Measurements from ENCODE around the gene PRPH. TPM values are rescaled to one million over a fixed set of nuclear protein-coding genes. Genes with fewer than 3 reads are reported as not detected.
A peak's percentile ranks its signal among the peaks of the same experiment; 100 is the strongest.
"Not testable (repeated sequence)": the region's sequence is repeated elsewhere in the genome, so short reads cannot be mapped to it uniquely, and the experiment has no call there.

The PRPH gene
- total RNA-seq (2021; fragmentation: NEBNext Ultra II Directional; extraction: Animal tissue kit (Norgen Biotek cat#: 25700)), result not detected
- long read RNA-seq, result 0 reads

DNA sequence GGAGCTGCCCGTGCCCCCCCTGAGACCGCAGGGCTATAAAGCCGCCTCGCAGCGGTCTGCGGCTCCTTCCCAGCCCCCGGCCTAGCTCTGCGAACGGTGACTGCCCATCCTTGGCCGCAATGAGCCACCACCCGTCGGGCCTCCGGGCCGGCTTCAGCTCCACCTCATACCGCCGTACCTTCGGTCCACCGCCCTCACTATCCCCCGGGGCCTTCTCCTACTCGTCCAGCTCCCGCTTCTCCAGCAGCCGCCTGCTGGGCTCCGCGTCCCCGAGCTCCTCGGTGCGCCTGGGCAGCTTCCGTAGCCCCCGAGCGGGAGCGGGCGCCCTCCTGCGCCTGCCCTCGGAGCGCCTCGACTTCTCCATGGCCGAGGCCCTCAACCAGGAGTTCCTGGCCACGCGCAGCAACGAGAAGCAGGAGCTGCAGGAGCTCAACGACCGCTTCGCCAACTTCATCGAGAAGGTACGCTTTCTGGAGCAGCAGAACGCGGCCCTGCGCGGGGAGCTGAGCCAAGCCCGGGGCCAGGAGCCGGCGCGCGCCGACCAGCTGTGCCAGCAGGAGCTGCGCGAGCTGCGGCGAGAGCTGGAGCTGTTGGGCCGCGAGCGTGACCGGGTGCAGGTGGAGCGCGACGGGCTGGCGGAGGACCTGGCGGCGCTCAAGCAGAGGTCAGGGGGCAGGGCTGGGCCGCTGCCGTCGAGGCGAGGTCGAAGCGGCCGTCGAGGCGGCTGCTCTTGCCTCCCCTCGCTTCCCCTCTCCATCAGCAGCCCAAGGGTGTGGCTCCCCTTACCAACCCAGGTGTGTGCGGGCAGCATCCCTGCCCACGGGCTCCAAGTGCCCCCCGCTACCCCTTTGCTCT is at the start of gene PRPH:
PRPH (plus strand) TSS at position 66 of the 855 bp plus-strand sequence; CDS start at position 120, 54 bp downstream.
- no peak within 1 kb of the TSS for H3K27ac Mint-ChIP-seq
- no peaks in the 10 kb centered on the region; the same call in 1 of the 2 replicates for H3K4me1 Mint-ChIP-seq (ENCODE audit: low read depth)
- H3K9me3 Mint-ChIP-seq, result no peaks in the 10 kb centered on the region
- H3K27me3 Mint-ChIP-seq (ENCODE audit: insufficient read depth), result peaks cover 24% of the 10 kb centered on the region
- no peak for DNase-seq
- no peak within 1 kb of the TSS for H3K4me3 Mint-ChIP-seq
- H3K36me3 Mint-ChIP-seq (ENCODE audit: low read depth), result no peaks in the 10 kb centered on the region
- TF ChIP-seq, protein P1, sequence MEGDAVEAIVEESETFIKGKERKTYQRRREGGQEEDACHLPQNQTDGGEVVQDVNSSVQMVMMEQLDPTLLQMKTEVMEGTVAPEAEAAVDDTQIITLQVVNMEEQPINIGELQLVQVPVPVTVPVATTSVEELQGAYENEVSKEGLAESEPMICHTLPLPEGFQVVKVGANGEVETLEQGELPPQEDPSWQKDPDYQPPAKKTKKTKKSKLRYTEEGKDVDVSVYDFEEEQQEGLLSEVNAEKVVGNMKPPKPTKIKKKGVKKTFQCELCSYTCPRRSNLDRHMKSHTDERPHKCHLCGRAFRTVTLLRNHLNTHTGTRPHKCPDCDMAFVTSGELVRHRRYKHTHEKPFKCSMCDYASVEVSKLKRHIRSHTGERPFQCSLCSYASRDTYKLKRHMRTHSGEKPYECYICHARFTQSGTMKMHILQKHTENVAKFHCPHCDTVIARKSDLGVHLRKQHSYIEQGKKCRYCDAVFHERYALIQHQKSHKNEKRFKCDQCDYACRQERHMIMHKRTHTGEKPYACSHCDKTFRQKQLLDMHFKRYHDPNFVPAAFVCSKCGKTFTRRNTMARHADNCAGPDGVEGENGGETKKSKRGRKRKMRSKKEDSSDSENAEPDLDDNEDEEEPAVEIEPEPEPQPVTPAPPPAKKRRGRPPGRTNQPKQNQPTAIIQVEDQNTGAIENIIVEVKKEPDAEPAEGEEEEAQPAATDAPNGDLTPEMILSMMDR (IDR thresholded peaks at IDR 0.05), result no peak

DNA sequence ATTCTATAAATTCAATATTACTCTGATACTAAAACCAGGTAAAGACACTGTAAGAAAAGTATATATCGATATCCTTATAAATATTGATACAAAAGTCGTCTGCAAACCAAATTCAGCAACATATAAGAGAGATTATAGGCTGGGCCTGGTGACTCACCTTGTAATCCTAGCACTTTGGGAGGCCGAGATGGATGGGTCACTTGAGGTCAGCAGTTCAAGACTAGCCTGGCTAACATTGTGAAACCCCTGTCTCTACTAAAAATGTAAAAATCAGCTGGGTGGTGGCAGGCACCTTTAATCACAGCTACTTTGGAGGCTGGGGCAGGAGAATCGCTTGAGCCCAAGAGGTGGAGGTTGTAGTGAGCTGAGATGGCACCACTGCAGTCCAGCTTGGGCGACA is 43.6 kb upstream of the PRPH start:
- Mint-ChIP-seq H3K9me3 (no peaks in the 10 kb centered on the region), H3K27ac (no peak overlapping the region), H3K36me3 (ENCODE audit: low read depth) (peaks cover 17% of the 10 kb centered on the region), H3K4me1 (ENCODE audit: low read depth) (peaks cover 10% of the 10 kb centered on the region), H3K27me3 (ENCODE audit: insufficient read depth) (no peaks in the 10 kb centered on the region), H3K4me3 (no peak overlapping the region)
- DNase-seq, result no peak
- TF ChIP-seq, protein P1 (IDR thresholded peaks at IDR 0.05), result no peak

DNA sequence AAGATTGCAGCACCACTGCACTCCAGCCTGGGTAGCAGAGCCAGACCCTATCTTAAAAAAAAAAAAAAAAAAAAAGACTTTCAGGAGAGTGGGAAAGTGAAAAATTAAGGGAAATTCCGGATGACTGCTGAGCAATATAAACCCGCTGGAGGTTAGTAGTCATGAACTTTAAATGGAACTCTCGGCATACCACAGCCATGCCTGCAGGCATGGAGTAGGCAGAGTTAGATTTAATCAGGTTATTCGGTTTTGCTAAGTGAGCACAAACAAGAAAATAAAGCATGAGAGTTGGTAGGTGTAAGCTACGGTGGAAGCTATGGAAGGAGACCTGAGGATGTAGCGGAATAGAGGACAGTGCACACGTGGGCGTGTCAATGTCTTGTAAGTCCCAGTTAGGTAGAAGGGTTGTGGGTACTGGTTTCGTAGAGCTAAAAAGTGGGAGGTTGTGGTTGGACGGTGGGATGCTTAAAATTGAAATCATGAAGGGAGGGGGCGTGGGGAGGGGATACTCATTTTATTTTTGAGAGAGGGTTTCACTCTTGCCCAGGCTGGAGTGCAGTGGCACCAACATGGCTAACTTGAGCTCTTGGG is 41.8 kb upstream of the PRPH start:
- H3K27ac Mint-ChIP-seq, result peak overlapping the region; percentile 27; the same call in 1 of the 2 replicates
- TF ChIP-seq, protein P1 (IDR thresholded peaks at IDR 0.05), result no peak
- DNase-seq, result peak; percentile 48
- peaks cover 10% of the 10 kb centered on the region for H3K4me1 Mint-ChIP-seq (ENCODE audit: low read depth)
- H3K4me3 Mint-ChIP-seq, result peak overlapping the region; percentile 3; the same call in 1 of the 2 replicates
- H3K36me3 Mint-ChIP-seq (ENCODE audit: low read depth), result peaks cover 10% of the 10 kb centered on the region
- H3K9me3 Mint-ChIP-seq, result no peaks in the 10 kb centered on the region
- H3K27me3 Mint-ChIP-seq (ENCODE audit: insufficient read depth), result no peaks in the 10 kb centered on the region

DNA sequence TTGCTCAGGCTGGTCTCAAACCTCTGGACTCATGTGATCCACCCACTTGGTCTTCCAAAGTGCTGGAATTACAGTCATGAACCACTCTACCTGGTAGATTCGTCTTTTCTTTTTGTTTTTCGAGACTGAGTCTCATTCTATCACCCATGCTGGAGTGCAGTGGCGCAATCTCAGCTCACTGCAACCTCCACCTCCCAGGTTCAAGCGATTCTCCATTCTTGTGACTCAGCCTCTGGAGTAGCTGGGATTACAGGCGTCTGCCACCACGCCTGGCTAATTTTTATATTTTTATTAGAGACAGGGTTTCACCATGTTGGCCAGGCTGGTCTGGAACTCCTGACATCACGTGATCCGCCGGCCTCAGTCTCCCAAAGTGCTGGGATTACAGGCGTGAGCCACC is 39.5 kb upstream of the PRPH start:
- Mint-ChIP-seq H3K36me3 (ENCODE audit: low read depth) (peaks cover 10% of the 10 kb centered on the region), H3K4me1 (ENCODE audit: low read depth) (peaks cover 24% of the 10 kb centered on the region)
- H3K9me3 Mint-ChIP-seq; H3K4me3 Mint-ChIP-seq; H3K27ac Mint-ChIP-seq; DNase-seq; H3K27me3 Mint-ChIP-seq (ENCODE audit: insufficient read depth): not testable (repeated sequence)

DNA sequence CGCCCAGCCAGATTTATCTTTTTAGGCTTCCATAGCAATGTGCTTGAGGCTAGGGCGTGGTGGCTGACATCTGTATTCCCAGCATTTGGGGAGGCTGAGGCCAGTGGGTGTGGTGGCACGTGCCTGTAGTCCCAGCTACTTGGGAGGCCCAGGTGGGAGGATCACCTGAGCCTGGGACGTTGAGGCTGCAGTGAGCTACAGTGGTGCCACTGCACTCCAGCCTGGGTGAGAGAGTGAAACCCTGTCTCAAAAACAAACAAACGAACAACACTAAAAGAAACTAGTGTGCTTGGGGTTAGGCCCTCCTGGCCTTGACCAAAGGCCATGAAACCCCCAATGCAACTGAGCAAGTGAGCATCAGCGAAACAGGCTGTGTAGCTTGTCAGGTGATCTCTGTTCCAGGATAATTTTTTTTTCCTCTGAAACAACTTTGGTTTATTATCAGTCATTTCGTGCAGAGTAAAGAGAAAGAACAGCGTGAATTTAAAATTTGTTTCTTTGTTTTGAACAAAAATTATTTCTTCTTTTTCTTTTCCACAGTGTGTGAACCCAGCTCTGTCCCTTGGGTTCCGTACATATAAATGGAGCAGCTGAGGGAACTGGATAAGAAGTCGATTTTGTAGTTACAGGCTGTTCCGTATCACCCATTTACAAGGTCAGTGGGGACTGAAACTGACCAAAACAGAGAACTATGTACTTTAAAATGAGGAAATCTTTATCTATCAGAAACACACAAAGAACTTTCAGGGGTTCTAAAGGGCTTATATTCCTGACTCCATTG is 38.9 kb upstream of the PRPH start:
- no peaks in the 10 kb centered on the region for H3K27me3 Mint-ChIP-seq (ENCODE audit: insufficient read depth)
- peaks cover 10% of the 10 kb centered on the region for H3K36me3 Mint-ChIP-seq (ENCODE audit: low read depth)
- peaks cover 27% of the 10 kb centered on the region for H3K4me1 Mint-ChIP-seq (ENCODE audit: low read depth)
- DNase-seq, result no peak
- no peak overlapping the region for H3K4me3 Mint-ChIP-seq
- H3K27ac Mint-ChIP-seq, result no peak overlapping the region
- TF ChIP-seq, protein P1 (IDR thresholded peaks at IDR 0.05), result no peak
- H3K9me3 Mint-ChIP-seq, result no peaks in the 10 kb centered on the region

DNA sequence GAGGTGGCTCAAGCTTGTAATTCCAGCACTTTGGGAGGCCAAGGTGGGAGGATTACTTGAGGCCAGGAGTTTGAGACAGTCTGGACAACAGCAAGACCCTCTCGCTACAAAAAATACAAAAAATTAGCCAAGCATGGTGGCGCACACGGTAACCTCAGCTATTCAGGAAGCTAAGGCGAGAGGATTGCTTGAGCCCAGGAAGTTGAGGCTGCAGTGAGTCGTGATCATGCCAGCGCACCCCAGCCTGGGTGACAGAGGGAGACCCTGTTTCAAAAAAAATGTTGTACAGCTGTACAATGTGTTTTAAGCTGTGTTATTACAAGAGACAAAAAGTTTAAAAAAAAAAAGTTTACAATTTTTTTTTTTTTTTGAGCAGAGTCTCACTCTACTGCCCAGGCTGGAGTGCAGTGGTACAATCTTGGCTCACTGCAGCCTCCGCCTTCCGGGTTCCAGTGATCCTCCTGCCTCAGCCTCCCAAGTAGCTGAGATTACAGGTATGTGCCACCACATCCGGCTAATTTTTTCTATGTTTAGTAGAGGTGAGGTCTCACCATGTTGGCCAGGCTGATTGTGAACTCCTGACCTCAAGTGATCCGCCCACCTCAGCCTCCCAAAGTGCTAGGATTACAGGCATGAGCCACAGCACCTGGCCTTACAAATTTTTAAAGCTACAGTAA is 37.3 kb upstream of the PRPH start:
- DNase-seq; H3K27ac Mint-ChIP-seq; H3K9me3 Mint-ChIP-seq; H3K4me3 Mint-ChIP-seq; H3K27me3 Mint-ChIP-seq (ENCODE audit: insufficient read depth): not testable (repeated sequence)
- peaks cover 10% of the 10 kb centered on the region for H3K36me3 Mint-ChIP-seq (ENCODE audit: low read depth)
- peaks cover 39% of the 10 kb centered on the region for H3K4me1 Mint-ChIP-seq (ENCODE audit: low read depth)
